ENCODE measurements around the gene ZNF124.
A peak's percentile ranks its signal among the peaks of the same experiment; 100 is the strongest.
"Not testable (repeated sequence)": the region's sequence is repeated elsewhere in the genome, so short reads cannot be mapped to it uniquely, and the experiment has no call there.

Gene ZNF124

DNA sequence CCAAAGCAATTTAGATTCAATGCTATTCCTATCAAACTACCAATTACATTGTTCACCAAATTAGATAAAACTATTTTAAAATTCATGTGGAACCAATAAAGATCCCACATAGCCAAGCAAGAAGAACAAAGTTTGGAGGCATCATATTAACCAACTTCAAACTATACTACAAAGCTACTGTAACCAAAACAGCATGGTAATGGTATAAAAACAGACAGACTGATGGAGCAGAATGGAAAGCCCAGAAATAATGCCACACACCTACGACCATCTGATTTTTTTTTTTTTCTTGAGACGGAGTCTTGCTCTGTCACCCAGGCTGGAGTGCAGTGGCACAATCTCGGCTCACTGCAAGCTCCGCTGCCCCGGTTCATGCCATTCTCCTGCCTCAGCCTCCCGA is 7.1 kb downstream of the ZNF124 start:
- no peak for TF ChIP-seq POLR2A (IDR thresholded peaks at IDR 0.05; ENCODE audit: low read depth, low read length)
- no peak for TF ChIP-seq TAF1 (IDR thresholded peaks at IDR 0.05; ENCODE audit: borderline replicate concordance, low read depth, low read length)
- no peak for TF ChIP-seq POLR2AphosphoS5 (IDR thresholded peaks at IDR 0.05; ENCODE audit: low read depth, low read length)
- FAIRE-seq (no peak), DNase-seq (ENCODE audit: insufficient read length) (no peak)

DNA sequence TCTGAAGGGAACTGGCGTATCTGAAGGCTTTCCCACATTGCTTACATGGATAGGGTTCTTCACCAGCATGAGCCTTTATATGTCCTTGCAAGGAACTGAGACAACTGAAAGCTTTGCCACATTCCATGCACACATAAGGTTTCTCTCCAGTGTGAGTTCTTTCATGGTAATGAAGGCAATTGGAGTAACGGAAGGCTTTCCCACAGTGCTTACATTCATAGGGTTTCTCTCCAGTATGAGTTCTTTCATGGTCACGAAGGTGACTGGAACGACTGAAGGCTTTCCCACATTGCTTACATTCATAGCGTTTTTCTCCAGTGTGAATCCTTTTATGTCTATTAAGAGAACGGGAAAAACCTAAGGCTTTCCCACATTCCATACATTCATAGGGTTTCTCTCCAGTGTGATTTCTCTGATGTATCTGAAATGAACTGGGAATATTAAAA is 15.0 kb downstream of the ZNF124 start:
- no peak for DNase-seq (ENCODE audit: insufficient read length)
- FAIRE-seq, result no peak
- TF ChIP-seq POLR2AphosphoS5 (IDR thresholded peaks at IDR 0.05; ENCODE audit: low read depth, low read length) (no peak), TAF1 (IDR thresholded peaks at IDR 0.05; ENCODE audit: borderline replicate concordance, low read depth, low read length) (no peak), POLR2A (IDR thresholded peaks at IDR 0.05; ENCODE audit: low read depth, low read length) (no peak)

DNA sequence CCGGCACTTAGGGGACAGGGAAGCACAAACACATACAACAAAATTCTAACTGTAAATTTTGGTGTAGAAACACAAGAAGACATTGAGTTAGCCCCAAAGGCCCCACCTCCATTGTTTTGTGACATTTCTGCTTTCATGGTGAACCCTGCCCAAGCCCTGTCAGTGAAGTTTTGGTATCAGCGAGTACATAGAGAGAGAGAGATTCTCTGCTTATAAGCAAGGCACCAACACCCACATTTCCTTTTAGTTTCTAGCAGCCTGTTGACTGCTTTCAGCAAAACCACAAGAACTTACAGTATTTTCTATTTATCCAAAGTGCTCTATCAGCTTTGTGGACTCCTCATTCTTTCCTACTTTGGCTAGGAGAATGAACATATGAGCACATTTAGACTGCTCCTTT is 24.0 kb downstream of the ZNF124 start:
- no peak for FAIRE-seq
- TF ChIP-seq POLR2AphosphoS5 (IDR thresholded peaks at IDR 0.05; ENCODE audit: low read depth, low read length), result peak; percentile 27; the same call in 1 of the 2 replicates
- TF ChIP-seq TAF1 (IDR thresholded peaks at IDR 0.05; ENCODE audit: borderline replicate concordance, low read depth, low read length), result no peak

DNA sequence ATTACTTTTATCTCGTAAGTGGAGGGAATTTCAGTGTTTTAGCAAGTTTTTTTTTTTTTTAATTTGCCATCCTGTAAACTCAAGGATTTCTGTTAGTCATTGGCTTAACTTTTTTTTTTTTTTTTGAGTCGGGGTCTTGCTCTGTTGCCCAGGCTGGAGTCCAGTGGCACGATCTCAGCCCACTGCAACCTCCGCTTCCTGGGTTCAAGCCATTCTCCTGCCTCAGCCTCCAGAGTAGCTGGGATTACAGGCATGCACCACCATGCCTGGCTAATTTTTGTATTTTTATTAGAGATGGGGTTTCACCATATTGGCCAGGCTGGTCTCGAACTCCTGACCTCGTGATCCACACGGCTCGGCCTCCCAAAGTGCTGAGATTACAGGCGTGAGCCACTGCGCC is 24.7 kb downstream of the ZNF124 start:
- not testable (repeated sequence) for FAIRE-seq; DNase-seq (ENCODE audit: insufficient read length)

More for the DNA sequence above, 24.0 kb downstream of the ZNF124 start:
- no peak for DNase-seq (ENCODE audit: insufficient read length)

DNA sequence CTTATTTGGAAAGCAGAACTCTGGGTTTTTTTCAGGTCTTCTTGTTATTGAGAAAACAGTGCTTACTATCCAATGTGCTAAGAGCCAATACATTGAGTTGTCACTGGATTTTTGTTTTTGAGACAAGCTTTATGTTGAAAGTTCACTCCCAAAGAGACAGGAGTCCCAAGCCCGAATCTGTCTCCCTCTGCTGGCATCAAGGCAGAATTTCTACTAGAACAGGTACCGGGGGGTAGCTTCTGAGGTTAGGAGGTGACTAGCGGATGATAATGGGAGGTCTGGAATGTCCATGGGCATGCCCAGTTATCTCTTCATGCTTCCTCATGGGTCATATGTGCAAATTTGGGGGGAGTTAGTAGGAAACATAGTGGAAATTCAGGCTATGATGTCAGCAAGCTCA is 25.1 kb downstream of the ZNF124 start:
- no peak; the same call in 1 of the 2 replicates for TF ChIP-seq POLR2A (IDR thresholded peaks at IDR 0.05; ENCODE audit: low read depth, low read length)
- no peak; the same call in 1 of the 2 replicates for TF ChIP-seq POLR2AphosphoS5 (IDR thresholded peaks at IDR 0.05; ENCODE audit: low read depth, low read length)
- no peak for TF ChIP-seq TAF1 (IDR thresholded peaks at IDR 0.05; ENCODE audit: borderline replicate concordance, low read depth, low read length)
- FAIRE-seq (no peak), DNase-seq (ENCODE audit: insufficient read length) (no peak)

DNA sequence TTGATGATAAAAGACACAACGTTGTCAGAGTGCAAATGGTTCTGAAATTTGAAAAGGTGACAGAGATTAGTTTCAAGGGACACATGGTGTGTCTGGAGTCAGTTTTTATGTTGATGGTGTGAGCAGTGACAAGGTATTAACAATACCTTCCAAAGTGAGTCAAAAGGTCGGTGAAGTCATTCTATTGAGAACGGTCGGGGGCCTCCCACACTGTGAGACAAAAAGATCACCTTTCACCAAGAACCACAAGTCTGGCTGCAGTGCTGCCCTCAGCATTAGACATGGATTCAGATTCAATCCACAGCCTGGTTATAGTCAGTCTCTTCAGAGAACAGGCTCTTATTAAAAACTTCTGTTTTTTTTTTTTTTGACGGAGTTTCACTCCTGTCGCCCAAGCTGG is 26.5 kb downstream of the ZNF124 start:
- TF ChIP-seq POLR2A (IDR thresholded peaks at IDR 0.05; ENCODE audit: low read depth, low read length), result no peak
- TF ChIP-seq TAF1 (IDR thresholded peaks at IDR 0.05; ENCODE audit: borderline replicate concordance, low read depth, low read length), result no peak
- 0 out of 2 replicates have a peak, but pooled peaks have one; percentile 15 for TF ChIP-seq POLR2AphosphoS5 (IDR thresholded peaks at IDR 0.05; ENCODE audit: low read depth, low read length)
- DNase-seq (ENCODE audit: insufficient read length), result no peak
- no peak for FAIRE-seq

DNA sequence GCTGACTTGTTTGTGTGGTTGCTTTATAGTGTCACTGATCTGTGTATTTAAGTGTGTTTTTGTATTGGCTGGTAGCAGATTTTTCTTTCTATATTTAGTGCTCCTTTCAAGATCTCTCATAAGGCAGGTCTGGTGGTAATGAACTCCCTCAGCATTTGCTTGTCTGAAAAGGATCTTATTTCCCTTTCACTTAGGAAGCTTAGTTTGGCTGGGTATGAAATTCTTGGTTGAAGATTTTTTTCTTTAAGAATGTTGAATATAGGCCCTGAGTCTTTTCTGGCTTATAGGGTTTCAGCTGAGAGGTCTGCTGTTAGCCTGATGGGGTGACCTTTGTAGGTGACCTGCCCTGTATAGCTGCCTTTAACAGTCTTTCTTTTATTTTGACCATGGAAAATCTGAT is 32.3 kb downstream of the ZNF124 start:
- FAIRE-seq; DNase-seq (ENCODE audit: insufficient read length): not testable (repeated sequence)

DNA sequence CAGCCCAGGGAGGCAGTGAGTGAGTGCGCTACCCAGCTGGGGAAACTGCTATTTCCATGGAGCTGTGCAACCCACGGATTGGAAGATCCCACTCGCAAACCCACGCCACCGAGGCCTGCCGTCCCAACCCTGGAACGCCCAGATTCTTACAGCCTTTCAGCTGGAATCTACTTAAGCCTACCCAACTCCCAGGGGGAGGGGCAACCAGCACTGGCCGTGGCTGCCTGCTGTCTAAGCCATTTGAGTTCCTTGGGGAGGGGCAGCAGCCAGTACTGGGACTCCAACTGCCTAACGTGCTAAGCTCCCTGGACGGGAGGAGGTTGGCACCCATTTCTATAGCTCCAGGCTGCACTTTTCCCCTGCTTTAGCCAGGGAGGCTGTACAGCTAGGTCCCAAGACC is 40.6 kb downstream of the ZNF124 start:
- FAIRE-seq (no peak), DNase-seq (ENCODE audit: insufficient read length) (no peak)
- TF ChIP-seq POLR2A (IDR thresholded peaks at IDR 0.05; ENCODE audit: low read depth, low read length), result no peak
- no peak for TF ChIP-seq TAF1 (IDR thresholded peaks at IDR 0.05; ENCODE audit: borderline replicate concordance, low read depth, low read length)
- TF ChIP-seq POLR2AphosphoS5 (IDR thresholded peaks at IDR 0.05; ENCODE audit: low read depth, low read length), result no peak

DNA sequence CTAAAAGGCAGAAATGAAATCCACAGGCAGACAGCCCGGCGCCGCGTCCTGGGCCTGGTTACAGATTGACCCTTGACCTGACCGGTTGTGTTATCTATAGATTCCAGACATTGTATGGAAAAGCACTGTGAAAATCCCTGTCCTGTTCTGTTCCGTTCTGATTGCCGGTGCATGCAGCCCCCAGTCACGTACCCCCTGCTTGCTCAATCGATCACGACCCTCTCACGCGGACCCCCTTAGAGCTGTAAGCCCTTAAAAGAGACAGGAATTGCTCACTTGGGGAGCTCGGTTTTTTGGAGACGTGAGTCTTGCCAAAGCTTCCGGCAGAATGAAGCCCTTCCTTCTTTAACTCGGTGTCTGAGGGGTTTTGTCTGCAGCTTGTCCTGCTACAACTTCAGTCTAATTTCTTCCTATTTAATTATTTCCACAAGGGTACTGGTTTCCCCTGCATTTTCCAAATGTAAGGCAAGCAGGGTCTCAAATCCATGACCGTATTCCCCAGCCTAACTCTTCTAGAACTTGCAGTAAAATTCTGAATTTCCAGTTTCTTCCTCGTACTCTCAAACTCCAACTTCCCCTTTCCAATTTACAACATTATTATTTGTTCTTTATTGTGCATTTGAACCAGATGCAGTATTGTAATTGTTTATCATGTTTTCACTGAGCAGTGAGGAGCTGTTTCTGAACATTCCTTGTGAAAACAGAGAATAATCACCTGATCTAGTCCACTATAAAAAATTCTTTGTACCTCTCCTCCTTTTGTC is 44.1 kb downstream of the ZNF124 start:
- not testable (repeated sequence) for DNase-seq (ENCODE audit: insufficient read length); FAIRE-seq

DNA sequence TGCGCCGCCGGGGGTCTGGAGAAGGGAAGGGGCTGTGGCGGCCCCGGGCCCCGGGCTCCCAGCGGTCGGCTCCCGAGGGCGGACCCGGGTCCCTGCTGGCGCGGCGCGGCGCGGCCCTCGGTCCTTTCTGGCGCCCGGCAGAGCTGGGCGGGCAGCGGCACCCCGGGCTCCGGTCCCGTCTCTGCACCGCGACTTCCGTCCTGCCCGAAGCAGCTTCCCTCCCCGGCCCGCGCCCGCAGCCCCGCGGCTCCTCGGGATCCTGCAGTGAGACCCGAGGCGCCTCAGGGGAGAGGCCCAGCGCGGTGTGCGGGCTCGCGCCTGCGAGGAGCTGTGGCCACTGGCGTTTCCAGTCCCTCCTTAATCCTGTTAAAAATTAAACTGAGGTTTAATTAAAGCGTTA is 45.2 kb downstream of the ZNF124 start:
- not testable (repeated sequence) for DNase-seq (ENCODE audit: insufficient read length)
- FAIRE-seq, result peak; percentile 50

DNA sequence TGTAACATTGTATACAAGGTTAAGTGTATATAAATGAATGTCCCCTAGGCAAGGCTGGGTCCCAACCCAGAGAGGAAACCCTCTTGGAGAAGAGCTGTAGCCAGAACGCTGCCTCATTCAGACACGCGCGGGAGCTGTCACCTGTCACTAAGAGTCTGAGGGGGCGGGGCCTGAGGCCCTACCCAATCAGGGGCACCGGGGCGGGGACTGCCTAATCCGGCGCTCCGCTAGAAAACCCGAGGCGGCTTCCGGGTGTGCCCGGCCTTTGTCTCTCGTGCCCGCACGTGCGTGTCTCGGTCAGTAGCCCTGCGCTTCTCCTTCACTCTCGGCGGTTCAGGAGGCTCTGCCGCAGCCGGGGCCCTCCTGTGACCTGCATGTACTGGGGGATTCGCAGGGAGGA is 45.7 kb downstream of the ZNF124 start:
- peak; percentile 100 for FAIRE-seq

DNA sequence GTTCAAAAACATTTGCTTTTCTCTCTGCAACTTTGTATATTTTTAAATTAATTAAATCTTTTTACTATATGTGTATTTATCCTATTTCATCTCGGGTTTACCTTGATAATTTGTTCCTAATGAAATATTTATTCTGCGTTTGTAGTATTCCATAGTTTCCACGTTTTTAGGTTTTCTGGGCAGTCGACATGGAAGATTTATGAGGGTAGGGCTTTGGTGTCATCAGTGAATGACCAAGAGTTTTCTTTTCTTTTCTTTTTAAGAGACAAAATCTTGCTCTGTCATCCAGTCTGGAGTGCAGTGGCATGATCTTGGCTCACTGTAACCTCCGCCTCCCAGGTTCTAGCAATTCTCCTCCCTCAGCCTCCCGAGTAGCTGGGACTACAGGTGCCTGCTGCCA is 50.4 kb downstream of the ZNF124 start:
- DNase-seq (ENCODE audit: insufficient read length) (no peak), FAIRE-seq (no peak)
- TF ChIP-seq POLR2A (IDR thresholded peaks at IDR 0.05; ENCODE audit: low read depth, low read length) (no peak), POLR2AphosphoS5 (IDR thresholded peaks at IDR 0.05; ENCODE audit: low read depth, low read length) (no peak), TAF1 (IDR thresholded peaks at IDR 0.05; ENCODE audit: borderline replicate concordance, low read depth, low read length) (no peak)

More for the DNA sequence above, 45.7 kb downstream of the ZNF124 start:
- DNase-seq (ENCODE audit: insufficient read length), result not testable (repeated sequence)

DNA sequence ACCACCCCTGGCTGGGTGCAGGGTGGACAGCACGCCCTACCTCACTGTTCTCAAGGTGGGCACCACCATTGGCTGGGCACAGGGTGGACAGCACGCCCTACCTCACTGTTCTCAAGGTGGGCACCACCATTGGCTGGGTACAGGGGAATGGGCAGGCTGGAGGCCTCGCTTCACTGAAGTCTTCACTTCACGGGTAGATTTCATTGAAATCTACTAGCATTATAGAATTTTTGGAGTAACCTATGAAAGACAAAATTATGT is 51.5 kb downstream of the ZNF124 start:
- DNase-seq (ENCODE audit: insufficient read length); FAIRE-seq: not testable (repeated sequence)

Data from GM12892 (cell line).